Thyroid gland (tissue), 4 donors: ENCODE data around the gene MAST4.

Source experiments
- POLR2A ChIP-seq, 2 donors: fragments of 450-650 bp; IDR thresholded peaks; one replicate each; pipeline ENCODE4 v1.6.1; 2017; ENCODE audit warnings: antibody characterized with exemption in 2 of 2, mild to moderate bottlenecking in 2 of 2, moderate library complexity in 1 of 2
- TF ChIP-seq, protein P1 (sequence below), 6 experiments: fragments of 200-600 bp in 3 of 6; fragments of 450-650 bp in 3 of 6; sonication (generic) in 3 of 6; IDR thresholded peaks; one replicate each; pipeline ENCODE4 v1.5.1; 2016 to 2019; ENCODE audit warnings: antibody characterized with exemption in 6 of 6, mild to moderate bottlenecking in 2 of 6, inconsistent platforms in 1 of 6, moderate library complexity in 1 of 6

DNA sequence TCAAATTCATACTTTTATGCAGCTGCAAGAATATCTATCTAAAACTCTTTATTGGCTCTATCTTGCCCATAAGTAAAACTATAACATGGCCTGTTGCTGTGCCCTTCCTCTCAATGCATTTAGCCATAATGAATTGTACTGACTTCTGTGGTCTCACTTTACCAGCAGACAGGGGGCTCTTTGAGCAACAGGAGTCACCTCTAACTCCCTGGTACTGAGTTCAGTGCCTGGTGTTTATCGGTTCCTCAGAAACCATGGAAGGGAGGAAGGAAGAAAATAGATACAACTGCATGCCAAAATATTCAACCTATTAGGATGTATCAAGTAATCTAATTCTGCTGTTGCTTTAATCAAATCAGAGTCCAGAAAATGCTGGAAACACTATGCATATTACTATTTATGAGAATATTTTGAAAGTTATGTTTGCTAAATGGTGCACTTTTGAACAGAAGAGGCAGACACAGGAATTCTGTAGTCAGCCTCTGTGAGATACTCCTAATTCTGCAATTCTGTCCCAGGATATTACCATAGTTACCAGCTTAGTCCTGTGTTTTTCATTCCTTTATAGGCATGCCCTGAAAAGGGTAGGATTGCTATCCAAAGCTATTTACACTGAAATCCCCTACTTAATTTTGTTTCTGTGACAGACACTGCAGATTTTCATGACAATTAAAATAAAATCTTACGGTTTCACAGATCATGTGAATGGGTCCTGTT, 510.6 kb downstream of the MAST4 start:
- TF ChIP-seq, protein P1, sequence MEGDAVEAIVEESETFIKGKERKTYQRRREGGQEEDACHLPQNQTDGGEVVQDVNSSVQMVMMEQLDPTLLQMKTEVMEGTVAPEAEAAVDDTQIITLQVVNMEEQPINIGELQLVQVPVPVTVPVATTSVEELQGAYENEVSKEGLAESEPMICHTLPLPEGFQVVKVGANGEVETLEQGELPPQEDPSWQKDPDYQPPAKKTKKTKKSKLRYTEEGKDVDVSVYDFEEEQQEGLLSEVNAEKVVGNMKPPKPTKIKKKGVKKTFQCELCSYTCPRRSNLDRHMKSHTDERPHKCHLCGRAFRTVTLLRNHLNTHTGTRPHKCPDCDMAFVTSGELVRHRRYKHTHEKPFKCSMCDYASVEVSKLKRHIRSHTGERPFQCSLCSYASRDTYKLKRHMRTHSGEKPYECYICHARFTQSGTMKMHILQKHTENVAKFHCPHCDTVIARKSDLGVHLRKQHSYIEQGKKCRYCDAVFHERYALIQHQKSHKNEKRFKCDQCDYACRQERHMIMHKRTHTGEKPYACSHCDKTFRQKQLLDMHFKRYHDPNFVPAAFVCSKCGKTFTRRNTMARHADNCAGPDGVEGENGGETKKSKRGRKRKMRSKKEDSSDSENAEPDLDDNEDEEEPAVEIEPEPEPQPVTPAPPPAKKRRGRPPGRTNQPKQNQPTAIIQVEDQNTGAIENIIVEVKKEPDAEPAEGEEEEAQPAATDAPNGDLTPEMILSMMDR (IDR thresholded peaks at IDR 0.05), result no peak
- no peak for TF ChIP-seq POLR2A (IDR thresholded peaks at IDR 0.05)
